ENCODE data around the gene LAMB4.
"Not testable (repeated sequence)": the region's sequence is repeated elsewhere in the genome, so short reads cannot be mapped to it uniquely, and the experiment has no call there.

LAMB4 gene

DNA sequence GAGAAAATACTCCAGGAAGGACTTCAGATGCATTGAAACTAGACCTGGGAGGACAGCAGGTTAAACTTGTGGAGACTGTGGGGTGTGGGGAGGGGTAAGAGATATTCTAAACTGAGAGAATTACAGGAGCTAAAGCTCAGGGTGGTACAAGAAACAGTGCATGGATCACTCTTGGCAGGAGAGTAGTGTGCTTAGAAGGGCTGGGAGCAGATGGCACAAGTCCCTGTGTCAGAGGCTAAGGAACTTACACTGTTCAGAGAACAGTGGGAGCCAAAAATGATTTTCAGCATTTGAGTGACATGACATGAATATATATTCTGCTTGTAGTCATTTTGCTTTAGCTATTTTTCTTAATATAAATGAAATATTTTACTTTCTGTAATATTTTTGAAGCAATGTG lies 91.2 kb downstream of the LAMB4 start:
- no peak for DNase-seq

DNA sequence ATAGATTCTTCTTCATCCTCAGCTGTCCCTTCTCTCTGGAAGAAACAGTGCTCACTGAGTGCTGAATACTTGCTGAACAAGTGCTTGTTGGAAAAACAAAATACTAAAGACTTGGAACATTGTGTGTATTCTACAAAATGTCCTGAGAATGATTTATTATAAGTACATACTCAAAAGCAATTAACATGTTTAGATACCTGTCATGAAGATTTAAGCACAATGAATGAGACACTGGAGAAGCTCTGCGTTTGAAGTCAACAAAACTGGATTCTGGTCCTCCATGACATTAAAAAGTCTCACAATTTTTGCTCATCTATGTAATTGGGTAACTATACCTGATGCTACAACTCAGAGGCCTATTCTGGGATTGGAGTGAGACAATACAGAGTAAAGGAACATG lies 92.4 kb downstream of the LAMB4 start:
- DNase-seq, result no peak

GRCh38 chr7:108037140-108037539 lies 93.0 kb downstream of the LAMB4 start:
- no peak for DNase-seq

DNA sequence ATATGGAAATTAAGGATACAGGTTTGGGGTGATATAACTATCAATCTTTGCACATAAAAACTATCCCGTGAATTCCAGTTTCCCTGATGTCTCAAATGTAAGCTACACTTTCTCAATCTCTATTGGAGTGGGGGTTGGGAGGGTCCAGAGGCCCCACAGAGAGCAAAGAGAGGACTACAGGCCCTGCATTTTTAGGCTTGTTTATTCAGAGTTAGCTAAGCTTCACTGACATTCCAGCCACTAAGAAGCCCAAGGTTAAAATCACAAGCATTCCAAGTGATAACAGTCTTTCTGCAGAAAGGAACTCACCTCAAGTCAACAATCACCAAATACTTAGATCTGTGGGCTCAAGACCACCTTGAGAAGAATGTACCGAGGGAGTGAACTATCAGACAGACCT lies 95.6 kb downstream of the LAMB4 start:
- no peak for DNase-seq

DNA sequence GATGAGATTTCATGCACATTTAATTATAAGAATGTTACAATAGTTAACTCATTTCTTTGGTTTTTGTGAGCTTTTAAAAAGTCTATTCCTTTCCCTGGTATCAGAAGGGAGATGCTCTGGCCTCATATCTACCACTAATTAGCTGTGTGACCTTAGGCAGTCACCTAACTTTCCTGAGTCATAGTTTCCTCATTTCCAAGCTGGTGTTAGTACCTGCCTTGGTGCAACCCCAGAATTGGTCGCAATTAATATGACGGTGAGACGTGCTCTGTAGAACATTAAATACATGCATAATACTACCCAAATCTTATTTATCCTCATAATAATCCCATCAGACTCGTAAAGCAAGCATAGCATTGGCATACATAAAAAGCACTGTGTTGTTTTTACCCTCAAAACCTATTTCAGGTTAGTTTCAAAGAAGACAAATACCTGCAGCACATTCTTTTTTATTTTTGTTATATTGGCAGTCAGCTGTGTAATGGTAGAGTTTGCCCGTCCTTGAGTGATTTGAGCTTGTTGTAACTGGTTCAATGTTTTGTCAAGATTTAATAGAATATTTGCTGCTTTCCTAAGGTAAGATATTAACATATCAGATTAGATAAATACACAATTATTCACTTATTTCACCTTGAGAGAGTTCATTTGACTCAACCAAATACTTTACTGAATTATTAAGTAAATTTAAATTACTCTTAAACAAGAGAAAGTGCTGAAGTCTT lies 96.2 kb downstream of the LAMB4 start:
- DNase-seq, result no peak

DNA sequence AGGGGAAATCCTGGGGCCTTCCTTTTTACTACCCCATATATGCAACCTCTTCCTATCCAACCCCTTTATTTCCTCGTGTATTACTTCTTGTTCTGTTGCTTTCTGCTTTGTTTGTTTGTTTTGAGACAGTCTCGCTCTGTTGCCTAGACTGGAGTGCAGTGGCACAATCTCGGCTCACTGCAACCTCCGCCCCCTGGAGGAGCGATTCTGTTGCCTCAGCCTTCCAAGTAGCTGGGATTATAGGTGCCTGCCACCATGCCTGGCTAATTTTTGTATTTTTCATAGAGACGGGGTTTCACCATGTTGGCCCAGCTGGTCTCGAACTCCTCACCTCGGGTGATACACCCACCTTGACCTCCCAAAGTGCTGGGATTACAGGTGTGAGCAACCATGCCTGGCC lies 96.9 kb downstream of the LAMB4 start:
- not testable (repeated sequence) for DNase-seq

DNA sequence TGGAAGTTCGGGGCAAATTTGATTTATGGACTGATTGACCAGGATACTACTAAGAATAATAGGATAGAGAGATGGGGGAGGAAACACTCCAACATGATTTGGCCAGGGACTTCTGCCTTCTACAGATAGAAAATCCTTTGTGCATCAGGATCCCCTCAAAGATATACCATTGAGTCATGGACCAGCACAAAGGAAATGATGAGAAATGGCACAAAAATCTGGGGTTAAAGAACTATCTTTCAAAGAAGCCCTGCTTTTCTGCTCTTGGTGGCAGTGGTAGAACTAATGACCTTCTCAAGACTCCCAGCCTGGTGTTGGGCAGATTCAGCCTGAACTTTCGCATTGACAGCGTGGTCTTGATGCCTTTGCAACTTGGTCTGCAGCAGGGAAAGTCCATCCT lies 99.6 kb downstream of the LAMB4 start:
- peak; percentile 84 for DNase-seq

- DNase-seq, result no peak
Measured at GRCh38 chr7:108029034-108029433, 101.1 kb downstream of the LAMB4 start.

DNA sequence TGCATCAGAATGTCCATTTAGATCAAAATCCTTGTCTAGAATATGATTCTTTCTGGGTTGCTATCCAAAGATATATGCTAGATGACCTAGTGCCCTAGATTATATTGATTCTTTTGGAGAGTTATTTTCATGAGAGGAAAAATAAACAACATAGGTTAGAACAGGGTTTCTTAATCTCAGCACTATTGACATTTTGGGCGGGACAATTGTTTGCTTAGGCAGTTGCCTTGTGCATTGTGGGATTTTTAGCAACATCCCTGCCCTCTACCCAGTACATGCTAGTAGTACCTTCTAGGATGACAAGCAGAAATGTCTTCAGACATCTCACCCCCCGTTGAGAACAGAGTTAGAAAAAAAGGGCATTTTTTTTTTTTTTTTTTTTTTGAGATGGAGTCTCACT lies 102.0 kb downstream of the LAMB4 start:
- no peak for DNase-seq

- no peak for DNase-seq
Measured at GRCh38 chr7:108027239-108027638, 102.9 kb downstream of the LAMB4 start.

DNA sequence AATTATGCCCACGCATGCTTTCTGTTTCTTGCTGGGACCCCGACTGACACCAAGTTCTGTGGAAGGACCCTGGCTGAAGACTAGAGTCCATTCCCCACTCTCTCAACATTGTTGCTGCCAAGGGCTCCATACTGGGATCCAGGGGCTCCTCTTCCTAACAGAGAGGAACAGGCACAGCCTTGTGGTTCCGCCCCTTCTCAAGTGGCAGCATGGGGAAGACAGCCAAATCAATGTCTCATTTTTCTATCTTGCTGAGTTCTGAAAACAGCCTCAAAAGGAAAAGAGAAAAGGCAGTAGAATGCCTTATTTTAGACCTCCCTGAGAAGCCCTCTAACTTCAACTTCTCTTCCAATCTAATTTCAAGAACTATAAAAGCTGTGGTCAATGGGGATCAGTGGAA lies 103.5 kb downstream of the LAMB4 start:
- DNase-seq, result peak; percentile 31

DNA sequence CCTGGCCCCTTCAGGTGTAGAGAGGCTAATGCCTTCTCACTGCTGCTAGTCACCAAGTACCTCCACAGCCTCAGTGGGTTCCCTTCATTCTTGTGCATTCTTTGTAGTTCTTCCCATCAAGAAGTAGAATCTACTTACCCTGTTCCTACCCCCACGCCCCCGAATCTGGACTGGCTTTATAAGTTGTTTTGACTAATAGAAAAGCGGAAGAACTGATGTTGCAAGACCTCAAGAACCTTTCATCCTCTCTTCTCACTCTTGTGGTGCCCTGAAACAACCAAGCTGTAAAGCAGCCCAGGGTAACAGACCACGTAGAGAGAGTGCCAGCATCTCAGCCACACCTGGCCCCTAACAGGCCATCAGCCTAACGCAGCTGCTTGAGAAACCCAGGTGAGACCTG lies 104.0 kb downstream of the LAMB4 start:
- DNase-seq, result no peak

- DNase-seq, result no peak
Measured at GRCh38 chr7:108024538-108024937, 105.6 kb downstream of the LAMB4 start.

DNA sequence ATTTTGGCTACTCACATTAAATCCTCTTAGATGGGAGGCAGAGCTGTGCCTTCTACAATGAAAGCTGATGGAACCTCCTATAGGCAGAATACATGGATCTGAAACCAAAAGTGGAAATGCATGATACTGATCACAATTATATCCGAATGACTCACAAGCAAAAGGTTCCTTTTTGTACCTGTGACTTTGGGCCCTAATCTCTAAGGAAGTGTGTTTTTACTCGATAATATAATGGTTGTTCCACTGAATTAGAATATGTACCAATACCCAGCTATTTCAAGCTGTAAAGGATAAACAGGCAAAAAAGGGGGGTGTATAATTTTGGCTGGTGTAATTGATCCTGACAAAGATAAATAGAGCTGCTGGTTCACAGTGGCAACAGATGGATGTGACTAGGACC lies 109.6 kb downstream of the LAMB4 start:
- no peak for DNase-seq

DNA sequence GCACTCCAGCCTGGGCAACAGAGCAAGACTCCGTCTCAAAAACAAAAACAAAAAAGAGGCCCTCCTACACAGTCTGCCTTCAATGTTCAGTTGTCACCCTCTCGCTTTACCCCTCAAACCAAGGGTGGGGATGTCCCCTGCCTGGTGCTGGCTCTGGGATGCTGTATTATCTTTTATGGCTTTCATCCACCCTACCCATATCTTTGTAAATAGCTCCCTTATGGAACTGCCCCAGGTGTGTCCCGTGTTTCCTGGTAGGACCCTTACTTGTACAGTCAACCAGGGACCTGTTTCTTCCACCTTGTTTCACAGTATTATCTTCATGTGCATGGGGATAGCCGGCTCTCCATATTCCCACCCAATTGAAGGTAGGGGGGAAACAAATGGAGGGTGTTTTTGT lies 111.5 kb downstream of the LAMB4 start:
- DNase-seq, result no peak

DNA sequence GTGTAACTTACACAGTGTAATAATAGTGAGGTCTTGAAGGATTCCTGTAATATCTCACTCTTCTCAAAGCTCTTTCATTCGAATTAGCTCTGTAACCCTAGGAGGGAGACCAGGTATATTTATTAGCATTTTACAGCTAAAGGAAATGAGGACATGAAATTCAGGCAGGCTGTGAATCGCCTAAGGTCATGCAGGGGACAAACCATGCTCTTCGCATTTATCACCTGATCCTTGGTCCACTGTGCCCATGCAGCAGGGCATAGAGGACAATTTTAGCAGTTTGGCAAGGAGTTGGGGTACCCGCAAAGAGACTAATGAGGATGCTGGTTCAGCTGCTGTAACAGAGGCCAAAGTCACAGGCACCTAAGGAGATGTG lies 112.4 kb downstream of the LAMB4 start:
- DNase-seq, result no peak

- DNase-seq, result peak; percentile 69
Measured at GRCh38 chr7:108016841-108017775, 113.1 kb downstream of the LAMB4 start.

- peak; percentile 31 for DNase-seq
Measured at GRCh38 chr7:108015740-108016139, 114.4 kb downstream of the LAMB4 start.

- DNase-seq, result peak; percentile 92
Measured at GRCh38 chr7:108014747-108015682, 115.1 kb downstream of the LAMB4 start.

DNA sequence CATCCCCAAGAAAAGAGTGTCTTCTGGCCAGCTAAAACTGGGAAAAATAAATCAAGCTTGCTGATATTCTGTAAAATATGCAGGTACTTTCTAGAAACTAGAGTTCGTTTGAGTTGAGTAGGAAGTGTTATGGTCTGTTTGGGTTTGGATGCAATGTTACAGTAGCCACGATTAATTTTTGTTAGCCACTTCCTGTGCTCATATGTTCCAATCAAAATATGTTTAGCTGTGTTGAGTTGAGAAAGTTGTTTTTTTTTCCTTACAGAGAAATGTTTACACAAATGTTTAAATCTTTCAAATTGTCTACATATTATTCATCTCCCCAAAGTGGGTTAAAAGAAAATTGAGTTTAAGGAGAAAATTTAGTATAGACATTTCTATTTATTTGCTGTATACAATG lies 115.9 kb downstream of the LAMB4 start:
- peak; percentile 58 for DNase-seq

DNA sequence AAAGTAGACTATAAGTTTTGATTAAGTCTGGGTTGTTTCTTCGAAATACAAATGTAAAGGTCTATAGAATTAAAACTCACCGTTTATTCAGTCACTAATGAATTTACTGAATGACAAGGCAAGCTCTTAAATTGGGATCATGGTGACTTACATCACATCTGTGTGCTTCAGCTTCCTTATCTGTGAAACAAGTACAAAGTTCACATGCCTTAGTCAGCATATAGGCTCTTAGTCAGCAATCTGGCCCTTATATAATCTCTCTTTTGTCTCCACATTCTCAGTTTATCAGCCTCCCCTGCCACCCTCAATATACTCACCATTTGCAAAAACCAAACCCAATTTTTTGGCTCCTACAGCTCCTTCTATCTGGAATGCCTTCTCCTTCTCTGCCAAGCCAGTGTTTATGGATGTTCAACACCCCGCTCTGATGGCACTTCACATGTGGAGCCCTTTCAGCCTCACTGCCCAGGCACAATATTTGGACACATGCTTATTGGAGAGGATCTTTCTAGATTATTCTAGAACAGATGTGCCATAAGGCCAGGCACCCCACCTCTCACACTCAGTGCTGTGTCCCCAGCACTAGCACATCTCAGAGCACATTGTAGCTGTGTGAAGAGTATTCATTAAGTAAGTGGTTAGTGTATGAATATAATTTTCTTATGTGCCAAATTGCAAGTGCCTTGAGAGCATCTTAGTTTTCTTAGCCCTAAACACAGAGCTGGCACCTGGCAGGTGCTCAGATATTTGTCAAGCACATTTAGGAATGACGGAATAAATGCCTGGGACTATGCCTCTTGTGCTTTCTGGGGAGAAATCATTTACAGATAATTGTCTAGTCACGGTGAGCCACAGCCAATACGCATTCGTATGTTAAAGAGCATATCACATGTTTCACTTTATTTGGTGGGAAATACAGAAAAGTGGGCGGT lies 117.4 kb downstream of the LAMB4 start:
- peak; percentile 63 for DNase-seq

DNA sequence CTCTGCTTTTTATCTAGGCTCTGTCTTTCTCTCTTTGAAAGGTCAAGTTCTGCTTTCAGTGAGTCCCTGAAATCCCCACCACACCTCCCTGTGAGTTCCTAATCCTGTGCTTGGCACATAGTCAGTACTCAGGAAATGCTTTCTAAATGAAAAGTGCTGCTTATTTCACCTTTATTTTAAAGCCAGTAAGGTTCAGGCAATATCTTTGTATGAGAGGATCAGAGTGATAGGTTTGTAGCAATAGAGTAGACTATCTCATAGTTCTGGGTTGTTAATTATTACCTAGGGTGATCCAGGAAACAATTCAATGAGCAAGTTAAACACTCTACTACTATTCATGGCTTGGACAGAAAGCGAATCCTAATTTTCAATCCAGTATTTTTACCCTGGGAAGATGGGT lies 119.8 kb downstream of the LAMB4 start:
- DNase-seq, result no peak
